ENCODE results near the gene CD46.

CD46 gene

GRCh38 chr1:207797229-207797973 lies 45.5 kb downstream of the CD46 start:
- DNase-seq (ENCODE audit: low spot score): peak; percentile 84

GRCh38 chr1:207798847-207799246 lies 47.0 kb downstream of the CD46 start:
- DNase-seq (ENCODE audit: low spot score): no peak

- DNase-seq (ENCODE audit: low spot score): no peak
Observed at GRCh38 chr1:207799989-207800648, 48.3 kb downstream of the CD46 start.

GRCh38 chr1:207801819-207802218 lies 50.0 kb downstream of the CD46 start:
- DNase-seq (ENCODE audit: low spot score): no peak

GRCh38 chr1:207803678-207804077 lies 51.8 kb downstream of the CD46 start:
- DNase-seq (ENCODE audit: low spot score): no peak

GRCh38 chr1:207804721-207805468 lies 53.0 kb downstream of the CD46 start:
- DNase-seq (ENCODE audit: low spot score): no peak

- peak; percentile 39 for DNase-seq (ENCODE audit: low spot score)
Observed at GRCh38 chr1:207805841-207806421, 54.1 kb downstream of the CD46 start.

GRCh38 chr1:207806531-207807325 lies 54.9 kb downstream of the CD46 start:
- DNase-seq (ENCODE audit: low spot score): no peak

GRCh38 chr1:207807326-207807689 lies 55.5 kb downstream of the CD46 start:
- no peak for DNase-seq (ENCODE audit: low spot score)

- no peak for DNase-seq (ENCODE audit: low spot score)
Observed at GRCh38 chr1:207807690-207808321, 56.0 kb downstream of the CD46 start.

GRCh38 chr1:207808322-207808705 lies 56.5 kb downstream of the CD46 start:
- DNase-seq (ENCODE audit: low spot score): no peak

- no peak for DNase-seq (ENCODE audit: low spot score)
Observed at GRCh38 chr1:207808911-207809555, 57.2 kb downstream of the CD46 start.

GRCh38 chr1:207810173-207810572 lies 58.3 kb downstream of the CD46 start:
- DNase-seq (ENCODE audit: low spot score): no peak

GRCh38 chr1:207810606-207811295 lies 58.9 kb downstream of the CD46 start:
- no peak for DNase-seq (ENCODE audit: low spot score)

GRCh38 chr1:207811319-207811718 lies 59.5 kb downstream of the CD46 start:
- no peak for DNase-seq (ENCODE audit: low spot score)

- peak; percentile 27 for DNase-seq (ENCODE audit: low spot score)
Observed at GRCh38 chr1:207811920-207812720, 60.3 kb downstream of the CD46 start.

- no peak for DNase-seq (ENCODE audit: low spot score)
Observed at GRCh38 chr1:207812778-207813511, 61.1 kb downstream of the CD46 start.

GRCh38 chr1:207813512-207813881 lies 61.6 kb downstream of the CD46 start:
- DNase-seq (ENCODE audit: low spot score): no peak

GRCh38 chr1:207813946-207814345 lies 62.1 kb downstream of the CD46 start:
- DNase-seq (ENCODE audit: low spot score): no peak

Measured in hematopoietic multipotent progenitor cell treated with erythropoietin and hydrocortisone succinate and interleukin-3 and kit ligand, for 15 days (in vitro differentiated cells).